ENCODE data around the gene NTN1. TPM values are rescaled to one million over a fixed set of nuclear protein-coding genes. Genes with fewer than 3 reads are reported as not detected.

NTN1 gene
- total RNA-seq, 4 donors from 2014 or later, result 3.3 to 19.2 (median 10.4) TPM

DNA sequence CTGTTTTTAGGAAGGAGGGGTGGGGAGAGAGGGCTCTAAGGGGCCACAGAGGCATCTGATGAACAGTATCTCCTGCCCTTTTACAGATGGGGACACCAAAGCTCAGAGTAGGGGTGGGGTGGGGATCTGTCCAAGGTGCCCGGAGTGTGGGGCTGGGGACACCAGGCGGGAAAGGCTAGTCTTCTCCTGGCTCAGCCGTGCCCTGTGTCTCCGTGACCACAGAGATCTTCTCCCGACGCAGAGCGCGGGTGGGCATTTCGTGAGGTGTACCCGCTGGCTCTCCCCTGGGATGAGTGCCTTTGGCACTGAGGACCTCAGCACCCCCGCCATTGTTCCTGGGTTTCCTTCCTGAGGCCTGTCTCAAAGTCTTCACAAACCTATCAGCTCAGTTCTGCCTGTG, 209.6 kb downstream of the NTN1 start:
- Histone ChIP-seq H3K9me3 (no peaks in the 10 kb centered on the region), H3K27ac (peak overlapping the region in 1 of 2 donors; percentile 89), H3K36me3 (no peaks in the 10 kb centered on the region), H3K4me1 (peaks cover 0 to 7% of the 10 kb centered on the region in 2 donors), H3K4me3 (no peak overlapping the region), H3K27me3 (no peaks in the 10 kb centered on the region)
- no peak for DNase-seq
- intact Hi-C loops (cut with DNase I; ENCODE audit: low total_unique reads), result no loop called here
- TF ChIP-seq, protein P1, sequence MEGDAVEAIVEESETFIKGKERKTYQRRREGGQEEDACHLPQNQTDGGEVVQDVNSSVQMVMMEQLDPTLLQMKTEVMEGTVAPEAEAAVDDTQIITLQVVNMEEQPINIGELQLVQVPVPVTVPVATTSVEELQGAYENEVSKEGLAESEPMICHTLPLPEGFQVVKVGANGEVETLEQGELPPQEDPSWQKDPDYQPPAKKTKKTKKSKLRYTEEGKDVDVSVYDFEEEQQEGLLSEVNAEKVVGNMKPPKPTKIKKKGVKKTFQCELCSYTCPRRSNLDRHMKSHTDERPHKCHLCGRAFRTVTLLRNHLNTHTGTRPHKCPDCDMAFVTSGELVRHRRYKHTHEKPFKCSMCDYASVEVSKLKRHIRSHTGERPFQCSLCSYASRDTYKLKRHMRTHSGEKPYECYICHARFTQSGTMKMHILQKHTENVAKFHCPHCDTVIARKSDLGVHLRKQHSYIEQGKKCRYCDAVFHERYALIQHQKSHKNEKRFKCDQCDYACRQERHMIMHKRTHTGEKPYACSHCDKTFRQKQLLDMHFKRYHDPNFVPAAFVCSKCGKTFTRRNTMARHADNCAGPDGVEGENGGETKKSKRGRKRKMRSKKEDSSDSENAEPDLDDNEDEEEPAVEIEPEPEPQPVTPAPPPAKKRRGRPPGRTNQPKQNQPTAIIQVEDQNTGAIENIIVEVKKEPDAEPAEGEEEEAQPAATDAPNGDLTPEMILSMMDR (IDR thresholded peaks at IDR 0.05), result no peak
- TF ChIP-seq POLR2A (IDR thresholded peaks at IDR 0.05), result no peak

DNA sequence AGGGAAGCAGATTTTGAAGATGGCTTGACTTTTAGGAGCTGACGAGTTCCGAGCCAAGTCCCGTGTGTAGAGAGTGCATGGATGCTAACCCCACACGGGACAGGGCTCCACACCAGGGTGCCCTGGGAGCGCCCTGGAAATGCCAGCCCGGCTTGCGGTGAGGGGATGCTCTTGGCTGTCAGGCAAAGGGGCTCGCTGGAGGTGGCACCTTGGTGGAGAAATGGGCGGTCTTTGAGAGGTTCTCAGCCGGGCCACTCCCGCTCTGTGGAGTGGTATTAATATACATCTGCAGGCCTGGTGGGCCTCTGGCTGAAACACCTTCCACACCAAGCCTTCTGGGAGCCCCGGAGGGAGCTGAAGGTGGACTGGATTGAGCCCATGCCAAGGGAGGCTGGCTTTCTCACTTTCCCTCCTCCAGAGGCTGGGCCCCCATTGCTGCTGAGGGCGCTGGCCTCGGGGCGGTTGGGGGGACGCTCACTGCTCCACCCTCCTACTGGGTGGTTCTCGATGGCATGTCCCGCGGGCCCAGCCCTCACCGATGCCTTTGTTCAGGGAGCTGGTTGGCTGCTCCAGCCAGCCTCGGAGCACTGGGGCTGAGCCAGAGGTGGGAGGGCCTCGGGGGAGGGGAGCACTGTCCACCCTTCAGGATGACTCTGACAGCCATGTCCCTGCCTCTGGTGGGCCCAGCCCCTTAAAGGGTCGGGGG, 210.3 kb downstream of the NTN1 start:
- DNase-seq, result no peak
- Histone ChIP-seq H3K4me1 (peaks cover 0 to 7% of the 10 kb centered on the region in 2 donors), H3K27me3 (no peaks in the 10 kb centered on the region), H3K9me3 (no peaks in the 10 kb centered on the region), H3K36me3 (no peaks in the 10 kb centered on the region), H3K4me3 (no peak overlapping the region), H3K27ac (peak overlapping the region; percentile 84 to 89)
- intact Hi-C loops (cut with DNase I; ENCODE audit: low total_unique reads), result no loop called here
- TF ChIP-seq POLR2A (IDR thresholded peaks at IDR 0.05), result no peak
- TF ChIP-seq, protein P1 (IDR thresholded peaks at IDR 0.05), result no peak

DNA sequence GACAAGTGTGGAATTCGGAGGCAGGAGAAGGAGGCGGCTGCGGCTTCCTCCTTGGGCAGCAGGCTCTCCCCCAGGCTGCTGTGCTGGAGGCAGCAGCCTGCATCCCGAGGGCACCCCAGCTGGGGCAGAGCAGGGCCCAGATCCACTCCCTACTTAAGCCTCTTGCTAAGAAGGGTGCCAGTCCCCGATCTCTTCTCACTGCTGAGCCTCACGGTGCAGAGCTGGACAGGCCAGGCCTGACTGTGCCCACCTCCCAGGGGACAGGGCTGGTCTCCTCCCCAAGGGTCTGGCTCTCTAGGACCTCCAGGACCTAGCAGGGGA, 210.8 kb downstream of the NTN1 start:
- Histone ChIP-seq H3K27ac (peak overlapping the region; percentile 84 to 89), H3K4me3 (no peak overlapping the region), H3K9me3 (no peaks in the 10 kb centered on the region), H3K4me1 (peaks cover 0 to 7% of the 10 kb centered on the region in 2 donors), H3K36me3 (no peaks in the 10 kb centered on the region), H3K27me3 (no peaks in the 10 kb centered on the region)
- intact Hi-C loops (cut with DNase I; ENCODE audit: low total_unique reads), result no loop called here
- TF ChIP-seq POLR2A (IDR thresholded peaks at IDR 0.05), result no peak
- TF ChIP-seq, protein P1 (IDR thresholded peaks at IDR 0.05), result no peak
- DNase-seq, result no peak

GRCh38 chr17:9232591-9233270, 211.4 kb downstream of the NTN1 start:
- H3K36me3 ChIP-seq, result no peaks in the 10 kb centered on the region
- no peaks in the 10 kb centered on the region for H3K9me3 ChIP-seq
- no peaks in the 10 kb centered on the region for H3K27me3 ChIP-seq
- H3K4me1 ChIP-seq, result peaks cover 0 to 7% of the 10 kb centered on the region in 2 donors
- peak overlapping the region; percentile 84 to 89 for H3K27ac ChIP-seq
- DNase-seq, result peak; percentile 86 to 93
- no peak overlapping the region for H3K4me3 ChIP-seq
- peak in 1 of 2 donors; percentile 18 for TF ChIP-seq POLR2A (IDR thresholded peaks at IDR 0.05)
- TF ChIP-seq, protein P1 (IDR thresholded peaks at IDR 0.05), result peak in 1 of 4 experiments; percentile 7
- intact Hi-C loops (cut with DNase I; ENCODE audit: low total_unique reads), result no loop called here

- intact Hi-C loops (cut with DNase I; ENCODE audit: low total_unique reads), result no loop called here
- Histone ChIP-seq H3K27ac (peak overlapping the region; percentile 84 to 89), H3K4me1 (peaks cover 0 to 3% of the 10 kb centered on the region in 2 donors), H3K9me3 (no peaks in the 10 kb centered on the region), H3K36me3 (no peaks in the 10 kb centered on the region), H3K27me3 (no peaks in the 10 kb centered on the region), H3K4me3 (no peak overlapping the region)
- no peak for TF ChIP-seq POLR2A (IDR thresholded peaks at IDR 0.05)
- TF ChIP-seq, protein P1 (IDR thresholded peaks at IDR 0.05), result no peak
- no peak for DNase-seq
Measured at GRCh38 chr17:9233271-9233599, 211.9 kb downstream of the NTN1 start.

All from uterus (tissue), 4 donors.